HTR-8/SVneo (cell line): ENCODE results near the gene SLC19A1.

Experiments
- DNase-seq: peaks from one replicate; pipeline ENCODE4 v3.0.0; 2011; ENCODE audit warnings: low spot score, mixed read lengths; ENCODE audit not compliant: insufficient read length
- FAIRE-seq: peaks from 2 replicates; lab custom pipeline; 2011; peaks lifted over from hg19 to GRCh38; lab: Jason Lieb, UNC

The SLC19A1 gene

DNA sequence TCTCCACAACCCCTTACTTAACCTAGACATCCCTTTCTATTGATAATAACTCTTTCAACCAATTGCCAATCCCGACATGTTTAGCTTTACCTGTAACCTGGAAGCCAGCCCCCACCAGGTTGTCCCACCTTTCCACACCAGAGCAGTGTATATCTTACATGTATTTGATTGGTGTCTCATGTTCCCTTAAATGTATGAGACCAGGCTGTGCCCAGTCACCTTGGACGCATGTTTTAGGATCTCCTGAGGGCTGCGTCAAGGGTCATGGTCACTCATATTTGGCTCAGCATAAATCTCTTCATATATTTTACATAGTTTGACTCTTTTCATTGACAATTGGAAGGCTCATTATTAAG is 5.3 kb upstream of the SLC19A1 start:
- FAIRE-seq (no peak), DNase-seq (no peak)

DNA sequence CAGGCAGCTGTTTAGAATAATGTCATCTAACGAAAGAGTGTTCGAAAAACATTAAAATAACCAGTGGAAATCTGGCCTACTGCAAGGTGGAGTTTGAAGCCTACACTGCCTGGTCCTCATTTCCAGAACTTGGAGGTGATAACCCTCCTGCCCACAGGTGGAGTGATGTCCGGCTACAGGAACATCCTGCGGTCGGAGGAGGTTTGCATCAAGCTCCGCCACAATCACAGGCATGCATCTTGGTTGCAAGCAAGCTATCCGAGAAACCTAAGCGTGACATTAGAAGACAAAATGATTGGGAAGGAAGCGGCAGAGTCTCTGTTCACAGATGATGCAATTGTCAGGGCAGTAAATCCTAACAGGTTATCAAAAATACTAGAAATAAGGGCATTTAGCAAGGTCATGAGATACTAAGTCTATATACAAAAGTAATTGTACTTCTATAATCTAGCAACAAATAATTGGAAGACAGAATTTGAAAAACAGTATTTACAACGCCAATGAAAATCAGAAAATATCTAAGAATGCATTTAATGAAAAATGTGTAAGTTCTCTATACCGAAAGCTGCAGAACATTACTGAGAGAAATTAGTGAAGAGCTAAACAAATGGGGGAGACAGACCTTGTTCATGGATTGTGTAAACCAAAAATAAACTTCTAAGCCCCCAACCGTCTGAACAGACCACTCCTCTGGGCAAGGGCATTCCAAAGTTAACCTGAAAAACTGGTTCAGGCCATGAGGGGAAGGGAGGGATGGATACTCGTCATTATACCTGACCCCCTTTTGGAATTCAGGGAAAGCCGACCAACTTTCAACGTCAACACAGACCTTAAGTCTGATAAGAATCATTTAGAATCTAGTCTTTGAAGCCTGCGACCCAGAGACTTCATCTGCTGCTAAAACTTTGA is 4.7 kb upstream of the SLC19A1 start:
- FAIRE-seq (no peak), DNase-seq (no peak)

DNA sequence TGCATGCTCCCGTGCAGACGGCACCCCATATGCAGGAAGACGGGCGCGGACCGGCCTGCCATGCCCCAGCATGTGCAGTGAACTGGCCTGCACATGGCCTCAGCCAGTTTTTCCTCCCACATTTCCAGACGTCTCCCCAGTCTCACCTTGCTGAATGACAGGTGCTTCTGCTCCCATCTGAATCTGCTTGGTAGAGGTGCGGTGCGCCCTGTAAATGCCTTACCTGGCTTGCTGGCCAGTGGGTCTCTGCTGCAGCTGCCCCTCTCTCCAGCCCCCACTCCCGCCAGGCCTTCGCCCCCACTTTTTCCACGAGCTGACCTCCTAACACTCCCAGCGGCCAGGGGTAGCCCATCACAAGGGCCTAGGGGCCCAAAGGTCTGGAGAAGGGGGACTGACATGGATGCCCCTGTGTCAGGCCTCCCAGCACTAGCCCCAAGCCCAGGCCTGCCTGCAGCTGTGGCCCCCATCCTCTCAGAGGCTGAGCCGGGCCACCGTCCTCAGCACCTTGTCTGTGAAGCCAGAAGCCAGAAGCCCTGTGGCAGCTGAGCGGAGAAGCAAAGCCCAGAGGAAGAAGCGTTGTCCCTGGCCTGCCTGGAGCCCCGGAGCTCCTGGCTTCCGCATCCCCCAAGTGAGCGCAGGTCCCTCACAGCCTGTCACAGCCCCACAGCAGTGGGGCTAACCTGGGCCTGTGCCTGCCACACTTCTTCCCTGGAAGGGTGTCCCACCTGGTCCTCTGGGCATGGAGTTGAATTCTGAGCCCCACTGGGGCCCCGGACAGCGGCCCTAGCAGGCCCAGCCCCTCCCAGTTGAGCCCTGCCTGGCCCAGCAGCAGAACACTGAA is 3.7 kb upstream of the SLC19A1 start:
- FAIRE-seq = no peak
- DNase-seq = no peak

DNA sequence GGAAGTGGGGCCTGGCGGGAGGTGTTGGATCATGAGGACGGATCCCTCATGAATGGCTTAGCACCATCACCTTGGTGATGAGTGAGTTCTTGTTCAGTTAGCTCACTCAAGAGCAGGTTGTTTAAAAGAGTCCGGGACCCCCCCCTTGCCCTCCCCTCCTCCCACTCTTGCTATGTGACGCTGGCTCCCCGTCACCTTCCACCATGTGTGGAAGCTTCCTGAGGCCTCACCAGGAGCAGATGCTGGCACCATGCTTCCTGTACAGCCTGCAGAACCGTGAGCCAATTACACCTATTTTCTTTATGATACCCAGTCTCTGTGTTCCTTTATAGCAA is 3.0 kb upstream of the SLC19A1 start:
- FAIRE-seq (no peak), DNase-seq (no peak)

DNA sequence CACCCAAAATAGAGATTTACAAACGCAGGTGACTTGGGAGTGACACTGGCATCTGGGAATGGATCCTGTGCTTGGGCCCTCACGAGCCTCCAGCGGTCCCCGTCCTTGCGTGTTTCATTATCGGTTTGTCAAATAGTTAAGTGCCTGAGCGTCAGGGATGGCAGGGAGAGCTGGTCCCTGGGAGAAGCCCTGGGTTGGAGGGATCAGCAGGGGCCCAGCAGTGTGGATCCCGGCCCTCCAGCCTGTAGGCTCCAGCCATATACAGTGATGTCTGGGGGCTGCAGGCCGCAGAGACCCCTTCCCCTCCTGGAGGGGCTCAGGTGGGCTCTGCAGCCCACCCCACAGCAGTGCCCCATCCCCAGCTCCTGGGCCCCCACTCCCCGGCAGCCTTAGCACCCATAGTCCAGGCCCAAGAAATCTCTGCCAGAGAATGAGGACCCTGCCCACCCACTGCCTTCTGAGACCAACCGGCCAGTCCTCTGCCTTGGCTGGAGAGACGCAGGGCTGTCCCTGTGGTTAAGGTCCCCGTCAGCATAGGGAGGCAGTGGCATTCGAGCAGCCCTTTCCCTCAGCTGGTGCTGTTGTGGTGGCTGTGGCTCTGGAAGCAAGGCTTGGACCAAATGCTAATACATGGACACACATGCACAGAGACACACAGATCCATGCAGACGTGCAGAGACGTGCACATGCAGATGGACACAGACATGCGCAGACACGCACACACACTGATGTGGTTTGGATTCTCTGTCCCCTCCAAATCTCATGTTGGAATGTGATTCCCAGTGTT is 2.4 kb upstream of the SLC19A1 start:
- DNase-seq (no peak), FAIRE-seq (peak; percentile 72)

DNA sequence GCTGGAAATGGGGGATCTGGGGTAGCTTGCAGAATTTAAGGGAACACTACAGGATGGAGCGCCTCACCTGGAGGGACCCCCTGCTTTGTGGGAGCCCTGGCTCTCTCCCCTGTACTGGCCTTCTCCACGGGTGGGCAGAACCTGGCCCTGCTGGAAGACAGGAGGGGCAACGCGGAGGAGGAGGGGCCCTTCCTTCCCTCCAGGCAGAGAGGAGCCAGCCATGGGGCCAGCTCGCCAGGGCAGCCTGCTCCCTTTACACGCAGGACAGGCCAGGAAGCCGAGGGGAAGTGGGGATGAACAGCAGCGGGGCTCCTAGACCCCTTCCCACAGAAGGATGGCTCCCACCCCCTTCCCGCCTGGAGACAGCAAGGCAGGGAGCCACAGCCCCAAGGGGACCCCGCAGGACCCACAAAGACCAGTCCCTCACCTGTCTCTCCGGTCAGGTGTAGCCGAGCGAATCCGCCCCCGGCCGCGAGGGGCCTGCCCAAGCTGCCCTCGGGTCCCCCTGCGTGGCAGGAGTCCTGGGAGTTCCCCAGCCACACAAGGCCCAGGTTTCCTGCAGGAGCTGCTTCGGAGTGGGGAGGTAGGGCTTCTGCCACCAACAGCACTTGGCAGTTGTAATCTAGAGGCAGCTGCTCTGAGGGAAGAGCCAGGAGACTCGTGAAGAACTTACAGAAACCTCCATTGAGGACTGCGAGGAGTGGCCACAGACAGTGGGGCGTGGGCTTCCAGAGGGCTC is 1.6 kb upstream of the SLC19A1 start:
- no peak for DNase-seq
- no peak for FAIRE-seq

DNA sequence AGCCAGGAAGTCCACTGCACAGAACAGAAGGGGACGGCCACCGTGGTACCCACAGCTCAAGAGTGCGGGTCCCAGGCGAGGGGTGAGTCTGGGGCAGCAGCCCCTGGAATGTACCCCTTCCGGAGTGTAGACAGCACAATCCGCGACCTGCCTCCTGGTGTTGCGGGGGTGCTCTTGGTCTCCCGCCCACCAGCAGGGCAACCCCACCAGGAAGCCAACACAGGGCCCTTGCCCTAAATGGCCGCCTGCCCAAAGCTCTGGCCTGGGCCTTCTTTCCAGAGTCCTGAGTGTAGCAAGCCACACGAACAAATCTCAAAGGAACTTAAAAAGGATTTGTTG is 1.1 kb upstream of the SLC19A1 start:
- no peak for FAIRE-seq
- DNase-seq = no peak

DNA sequence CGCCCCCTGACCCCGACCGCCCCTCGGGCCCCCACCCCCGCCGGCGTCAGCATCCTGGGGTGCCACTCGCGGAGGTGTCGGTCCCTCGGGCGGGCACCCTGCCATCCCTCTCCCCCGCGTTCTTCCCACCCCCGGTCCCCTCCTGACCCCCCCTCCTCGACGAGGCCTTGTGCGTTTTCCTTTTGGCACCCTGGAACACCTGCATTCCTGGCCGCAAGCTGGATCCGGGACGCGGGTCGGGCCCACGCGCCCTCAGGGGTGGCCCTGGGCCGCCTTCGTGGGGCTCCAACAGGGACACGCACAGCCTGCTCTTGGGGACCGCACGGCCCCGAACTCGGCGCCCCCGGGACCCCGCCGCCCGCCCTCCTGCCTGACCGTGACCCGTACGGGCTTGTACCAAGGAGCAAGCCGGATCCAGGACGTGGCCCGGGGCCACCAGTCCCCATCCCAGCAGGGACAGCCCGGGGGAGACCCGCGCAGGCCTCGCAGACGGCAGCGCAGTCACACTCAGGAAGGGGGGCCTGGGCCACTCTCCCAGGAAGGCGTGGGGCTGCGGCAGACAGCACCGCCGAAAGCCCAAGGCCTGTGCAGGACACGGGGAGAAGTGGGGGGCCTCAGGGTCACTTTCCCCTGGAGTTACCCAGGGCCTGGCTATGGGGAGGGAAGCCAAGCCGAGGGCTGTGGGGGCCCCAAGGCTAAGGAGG is 579 bp upstream of the SLC19A1 start:
- no peak for DNase-seq

DNA sequence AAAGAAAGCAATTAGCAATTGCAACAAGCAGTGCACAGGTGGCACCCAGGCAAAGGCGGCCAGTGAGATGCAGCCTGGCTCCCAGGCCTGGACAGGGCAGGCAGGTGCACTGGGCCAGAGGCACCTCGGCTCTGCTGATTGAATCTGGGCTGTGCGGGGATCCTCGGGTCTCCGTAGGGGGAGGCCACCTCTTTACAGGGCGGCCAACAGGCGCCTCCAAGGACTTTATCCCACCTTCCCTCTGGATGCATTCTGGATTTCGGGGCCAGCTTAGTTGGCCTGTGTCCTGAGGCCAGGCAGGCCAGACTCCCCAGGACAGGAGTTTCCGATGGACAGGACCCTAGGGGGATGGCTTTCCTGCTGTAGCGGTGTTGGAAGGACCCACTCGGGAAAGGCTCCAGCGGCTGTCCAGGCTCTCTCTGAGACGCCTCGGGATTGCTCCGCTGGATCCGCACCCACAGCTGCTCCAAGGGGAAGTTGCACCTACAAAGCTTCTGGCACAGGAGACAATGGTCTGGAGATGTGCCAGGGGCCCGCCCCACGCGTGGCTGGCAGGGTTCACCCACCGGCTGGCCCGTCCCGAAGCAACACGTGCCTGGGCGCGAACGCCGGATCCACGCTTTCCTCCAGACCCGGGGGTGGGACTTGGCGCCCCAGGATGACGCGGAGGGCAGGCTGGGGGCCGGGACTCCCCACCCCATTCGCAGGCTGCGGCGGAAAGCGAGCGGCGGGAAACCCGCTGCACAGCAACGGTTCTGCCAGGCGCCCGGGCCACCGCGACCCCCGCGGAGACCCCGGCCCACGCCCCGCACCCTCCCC is 810 bp downstream of the SLC19A1 start:
- DNase-seq (peak; percentile 86), FAIRE-seq (peak; percentile 46)

More for the DNA sequence above, 579 bp upstream of the SLC19A1 start:
- no peak for FAIRE-seq

DNA sequence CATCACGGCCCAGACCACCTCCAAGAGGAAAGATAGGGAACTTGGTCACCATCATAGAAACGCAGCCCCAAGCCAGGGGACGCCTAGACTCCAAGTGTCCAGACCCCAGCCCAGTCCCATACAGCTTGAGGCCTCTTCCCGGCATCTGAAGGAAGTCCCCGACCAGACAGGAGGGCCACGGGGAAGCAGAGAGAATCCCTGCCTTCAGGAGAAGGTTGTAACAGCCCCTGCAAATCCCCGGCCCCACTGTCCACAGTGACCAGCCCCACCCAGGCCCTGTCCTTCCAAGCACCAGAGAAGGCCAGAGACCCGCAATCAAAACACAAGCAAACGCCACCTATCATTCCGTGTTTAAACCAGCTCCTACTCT is 1.7 kb downstream of the SLC19A1 start:
- DNase-seq (no peak), FAIRE-seq (no peak)

DNA sequence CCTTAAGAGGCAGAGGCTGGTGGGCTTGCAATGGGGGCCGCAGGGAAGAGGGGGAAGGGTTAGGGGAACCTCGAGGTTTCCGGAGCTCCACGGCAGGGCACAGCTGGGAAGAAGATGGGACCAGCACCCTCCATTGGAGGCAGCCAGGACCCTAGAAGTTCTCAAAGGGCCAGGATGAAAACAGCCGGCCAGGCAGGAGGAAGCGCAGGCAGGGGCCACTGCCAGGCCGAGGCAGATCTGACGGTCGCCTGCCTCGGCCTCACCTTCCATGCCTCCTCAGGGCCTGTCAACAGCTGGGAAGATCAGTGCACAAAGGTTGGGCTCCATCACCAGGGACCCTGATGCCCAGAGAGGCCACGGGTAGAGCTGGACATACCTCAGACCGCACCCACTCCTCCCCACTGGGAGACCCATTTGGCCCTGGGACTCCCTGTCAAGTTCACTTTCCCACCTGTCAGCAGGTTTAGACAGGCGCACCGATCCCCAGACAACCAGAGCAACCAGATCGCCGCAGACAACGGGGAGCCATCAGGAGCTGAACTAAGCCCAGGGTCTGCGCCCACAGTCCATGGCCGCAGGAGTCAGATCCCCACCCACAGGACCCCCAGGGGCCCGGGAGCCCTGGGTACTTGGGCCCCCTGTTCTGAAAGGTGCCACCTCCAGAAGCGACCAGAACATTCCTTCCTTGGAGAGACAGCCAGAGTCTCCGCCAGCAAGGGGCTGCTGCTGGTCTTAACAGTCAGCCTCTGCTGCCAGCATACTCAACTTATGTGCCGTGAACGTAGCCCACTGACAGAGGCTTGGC is 2.2 kb downstream of the SLC19A1 start:
- no peak for DNase-seq
- FAIRE-seq = no peak

DNA sequence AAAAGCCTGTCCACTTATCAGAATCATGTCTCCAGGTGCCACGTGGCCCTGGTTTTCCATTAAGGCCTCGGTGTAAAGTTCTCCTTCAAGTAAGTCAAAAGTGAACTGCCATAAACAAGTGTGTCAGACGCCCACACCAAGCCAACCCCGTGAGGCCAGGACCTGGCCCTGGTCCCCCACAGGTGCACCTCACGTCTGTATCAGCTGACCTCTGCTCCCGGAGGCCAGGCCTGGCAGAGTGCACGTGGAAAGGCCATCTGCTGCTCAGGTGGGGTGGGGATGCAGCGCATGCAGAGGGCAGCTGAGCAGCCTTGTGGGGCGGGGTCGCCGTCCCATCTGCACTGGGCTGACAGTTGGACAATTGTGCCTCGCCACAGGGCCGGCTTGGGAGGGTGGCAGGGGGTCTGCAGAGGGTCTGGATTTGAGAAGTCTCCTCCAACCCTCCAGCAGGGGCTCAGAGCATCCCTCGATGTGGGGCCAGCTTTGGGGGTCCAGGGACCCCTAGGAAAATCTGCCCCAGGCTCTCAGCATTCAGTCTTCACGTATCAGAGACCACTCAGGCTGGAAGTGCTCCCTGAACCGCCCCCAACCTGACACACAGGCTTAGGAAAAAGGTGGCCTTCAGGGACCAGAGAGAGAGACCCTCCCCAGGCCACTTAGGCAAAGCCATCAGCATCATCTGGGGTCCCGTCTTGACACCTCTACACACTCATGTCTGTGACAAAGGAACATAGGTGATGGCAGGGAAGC is 3.0 kb downstream of the SLC19A1 start:
- no peak for DNase-seq
- no peak for FAIRE-seq

DNA sequence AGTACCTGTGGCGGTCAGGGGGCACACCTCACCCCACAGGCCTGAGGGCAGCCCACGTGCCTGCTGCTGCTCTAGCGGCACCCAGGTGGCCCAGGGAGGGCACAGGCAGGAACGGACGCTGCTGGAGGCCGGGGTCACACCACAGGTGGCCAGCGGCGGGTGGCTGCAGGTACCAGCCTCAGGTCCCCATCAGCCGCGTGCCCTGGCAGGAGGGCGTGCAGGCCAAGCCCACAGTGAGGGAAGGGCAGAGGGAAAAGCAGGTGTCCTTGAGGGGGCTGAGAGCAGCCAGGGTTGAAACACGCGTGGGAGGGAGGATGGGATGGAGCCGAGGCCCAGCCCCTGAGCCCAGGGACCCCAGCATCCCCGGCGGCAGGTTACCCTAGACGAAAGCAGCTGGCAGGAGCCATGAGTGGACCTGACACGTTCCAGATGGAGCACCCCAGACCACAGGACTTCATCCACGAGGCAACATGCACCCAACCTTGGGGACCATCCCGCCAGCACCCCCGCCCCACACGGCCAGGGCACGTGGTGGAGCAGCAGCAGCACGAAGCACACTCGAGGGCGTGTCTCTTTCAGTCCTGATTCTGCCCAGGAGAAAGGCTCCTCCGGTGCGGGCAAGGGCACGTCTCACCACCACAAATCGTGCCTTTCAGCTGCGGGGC is 3.7 kb downstream of the SLC19A1 start:
- no peak for FAIRE-seq

DNA sequence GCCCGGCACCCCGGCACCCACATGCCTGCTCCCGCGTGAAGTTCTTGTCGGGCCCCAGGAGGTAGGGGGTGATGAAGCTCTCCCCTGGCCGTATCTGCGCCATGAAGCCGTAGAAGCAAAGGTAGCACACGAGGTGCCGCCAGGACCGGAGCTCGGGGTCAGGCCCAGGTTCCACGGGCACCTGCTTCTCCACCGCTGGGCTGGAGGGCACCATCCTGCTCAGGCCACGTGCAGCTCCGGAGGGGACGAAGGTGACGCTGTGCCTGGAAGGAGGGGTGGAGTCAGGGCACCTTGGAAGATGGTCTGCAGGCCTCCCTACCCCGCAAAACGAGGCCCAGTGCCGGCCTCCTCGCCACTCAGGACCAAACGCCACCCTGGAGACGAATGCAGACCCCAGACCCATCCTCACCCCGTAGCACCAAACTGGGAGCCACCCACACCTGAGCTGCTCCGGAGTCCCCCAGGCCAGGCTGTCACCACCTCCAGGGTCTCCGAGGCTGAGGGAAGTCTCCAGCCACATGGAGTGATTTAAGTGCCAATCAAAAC is 4.4 kb downstream of the SLC19A1 start:
- FAIRE-seq = no peak

More for the DNA sequence above, 3.7 kb downstream of the SLC19A1 start:
- no peak for DNase-seq

DNA sequence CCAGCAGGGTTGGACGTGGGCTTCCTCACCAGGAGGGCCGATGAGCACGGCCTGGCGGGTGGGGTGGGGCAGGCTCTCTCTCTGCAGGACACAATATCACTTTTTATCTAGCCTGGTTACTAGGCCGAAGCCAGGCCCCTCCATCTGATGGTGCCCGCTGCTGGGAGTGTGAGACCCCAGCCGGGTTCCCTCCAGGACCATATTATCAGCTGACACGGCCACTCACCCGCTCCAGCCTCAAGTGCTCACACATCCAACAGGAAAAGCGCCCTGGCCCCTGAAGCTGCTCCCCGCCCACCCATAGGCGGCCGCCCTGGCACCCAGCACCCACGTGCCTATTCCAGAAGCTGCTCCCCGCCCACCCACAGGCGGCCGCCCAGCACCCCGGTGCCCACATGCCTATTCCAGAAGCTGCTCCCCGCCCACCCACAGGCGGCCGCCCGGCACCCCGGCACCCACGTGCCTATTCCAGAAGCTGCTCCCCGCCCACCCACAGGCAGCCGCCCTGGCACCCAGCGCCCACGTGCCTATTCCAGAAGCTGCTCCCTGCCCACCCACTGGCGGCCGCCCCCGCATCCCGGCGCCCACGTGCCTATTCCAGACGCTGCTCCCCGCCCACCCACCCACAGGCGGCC is 5.0 kb downstream of the SLC19A1 start:
- no peak for DNase-seq
- no peak for FAIRE-seq

More for the DNA sequence above, 4.4 kb downstream of the SLC19A1 start:
- DNase-seq = no peak
